GM19452 (cell line): ENCODE measurements around the gene EPHA4.

ENCODE experiments used
- ATAC-seq: cut with Tn5 transposase; IDR thresholded peaks from one replicate; pipeline ENCODE4 v1.9.1; 2021; ENCODE audit not compliant: unreplicated experiment

EPHA4 gene

GRCh38 chr2:221478485-221478863 lies 93.6 kb downstream of the EPHA4 start:
- ATAC-seq = no peak

GRCh38 chr2:221477714-221478484 lies 94.2 kb downstream of the EPHA4 start:
- no peak for ATAC-seq

GRCh38 chr2:221476195-221476594 lies 95.9 kb downstream of the EPHA4 start:
- ATAC-seq = no peak

- ATAC-seq = no peak
Measured at GRCh38 chr2:221473451-221473850, 98.7 kb downstream of the EPHA4 start.

GRCh38 chr2:221468317-221468716 lies 103.8 kb downstream of the EPHA4 start:
- ATAC-seq = no peak

GRCh38 chr2:221467610-221468009 lies 104.5 kb downstream of the EPHA4 start:
- ATAC-seq = no peak

GRCh38 chr2:221466744-221467143 lies 105.4 kb downstream of the EPHA4 start:
- ATAC-seq = no peak

GRCh38 chr2:221465776-221466175 lies 106.3 kb downstream of the EPHA4 start:
- ATAC-seq = peak; percentile 78

GRCh38 chr2:221464971-221465370 lies 107.1 kb downstream of the EPHA4 start:
- ATAC-seq = no peak

GRCh38 chr2:221463241-221463896 lies 108.7 kb downstream of the EPHA4 start:
- ATAC-seq = no peak

GRCh38 chr2:221461901-221462300 lies 110.2 kb downstream of the EPHA4 start:
- ATAC-seq = no peak

GRCh38 chr2:221460136-221460535 lies 112.0 kb downstream of the EPHA4 start:
- no peak for ATAC-seq

- no peak for ATAC-seq
Measured at GRCh38 chr2:221458578-221458977, 113.5 kb downstream of the EPHA4 start.

GRCh38 chr2:221455214-221455613 lies 116.9 kb downstream of the EPHA4 start:
- no peak for ATAC-seq

GRCh38 chr2:221454459-221455105 lies 117.5 kb downstream of the EPHA4 start:
- ATAC-seq = no peak

GRCh38 chr2:221451862-221452788 lies 120.0 kb downstream of the EPHA4 start:
- ATAC-seq = no peak

GRCh38 chr2:221450280-221450679 lies 121.8 kb downstream of the EPHA4 start:
- ATAC-seq = no peak

GRCh38 chr2:221449406-221449805 lies 122.7 kb downstream of the EPHA4 start:
- no peak for ATAC-seq

GRCh38 chr2:221448844-221449390 lies 123.2 kb downstream of the EPHA4 start:
- ATAC-seq = no peak

GRCh38 chr2:221448057-221448843 lies 123.9 kb downstream of the EPHA4 start:
- ATAC-seq = no peak
